H9 (cell line): ENCODE results near the gene EME1. TPM values are rescaled to one million over a fixed set of nuclear protein-coding genes. Genes with fewer than 3 reads are reported as not detected.

Experiments
- DNase-seq: peaks from one replicate; pipeline ENCODE4 v3.0.0-alpha.2; 2017
- H2AFZ ChIP-seq: one replicate; pipeline ENCODE4 v1.6.1; 2013; ENCODE audit warnings: mild to moderate bottlenecking, low read length, control low read depth, moderate library complexity
- H2AK5ac ChIP-seq: 2 replicates; pipeline ENCODE4 v1.6.1; 2013; ENCODE audit warnings: low read length, control low read depth, mixed read lengths; ENCODE audit not compliant: insufficient read length
- H2BK120ac ChIP-seq: one replicate; pipeline ENCODE4 v1.6.1; 2013; ENCODE audit warnings: low read depth, mild to moderate bottlenecking, low read length, control low read depth, inconsistent platforms; ENCODE audit not compliant: poor library complexity, severe bottlenecking
- H2BK12ac ChIP-seq: 2 replicates; pipeline ENCODE4 v1.6.1; 2013; ENCODE audit warnings: low read length, control low read depth, mixed read lengths, low read depth; ENCODE audit not compliant: insufficient read length
- H2BK15ac ChIP-seq: 2 replicates; pipeline ENCODE4 v1.6.1; 2013; ENCODE audit warnings: low read depth, low read length, control low read depth
- H2BK20ac ChIP-seq: one replicate; pipeline ENCODE4 v1.6.1; 2013; ENCODE audit warnings: low read depth, mild to moderate bottlenecking, low read length, control low read depth, inconsistent platforms; ENCODE audit not compliant: poor library complexity, severe bottlenecking
- H2BK5ac ChIP-seq: 2 replicates; pipeline ENCODE4 v1.6.1; 2013; ENCODE audit warnings: low read length, control low read depth, mixed read lengths; ENCODE audit not compliant: insufficient read length
- H3K14ac ChIP-seq: 2 replicates; pipeline ENCODE4 v1.6.1; 2013; ENCODE audit warnings: low read length, control low read depth; ENCODE audit not compliant: insufficient read depth
- H3K18ac ChIP-seq: 2 replicates; pipeline ENCODE4 v1.6.1; 2013; ENCODE audit warnings: low read depth, mild to moderate bottlenecking, mixed read lengths, low read length, control low read depth; ENCODE audit not compliant: insufficient read length
- H3K23ac ChIP-seq: 2 replicates; pipeline ENCODE4 v1.6.1; 2013; ENCODE audit warnings: low read length, control low read depth, mixed read lengths, low read depth; ENCODE audit not compliant: insufficient read length
- H3K23me2 ChIP-seq: 2 replicates; pipeline ENCODE4 v1.6.1; 2013; ENCODE audit warnings: low read depth, mild to moderate bottlenecking, mixed read lengths, low read length, control low read depth; ENCODE audit not compliant: insufficient read length, poor library complexity, severe bottlenecking
- H3K27ac ChIP-seq: 2 replicates; pipeline ENCODE4 v1.5.1; 2013; ENCODE audit warnings: low read length, control low read depth, mixed read lengths, low read depth; ENCODE audit not compliant: insufficient read length
- H3K27me3 ChIP-seq: 2 replicates; pipeline ENCODE4 v1.6.1; 2013; ENCODE audit warnings: low read length, control low read depth, inconsistent platforms; ENCODE audit not compliant: insufficient read depth
- H3K4ac ChIP-seq: 2 replicates; pipeline ENCODE4 v1.6.1; 2013; ENCODE audit warnings: low read depth, mild to moderate bottlenecking, control low read depth, inconsistent platforms, low read length, moderate library complexity
- H3K4me1 ChIP-seq: 2 replicates; pipeline ENCODE4 v1.6.1; 2013; ENCODE audit warnings: low read length, control low read depth, inconsistent platforms; ENCODE audit not compliant: insufficient read depth
- H3K4me2 ChIP-seq: 2 replicates; pipeline ENCODE4 v1.6.1; 2013; ENCODE audit warnings: low read length, control low read depth, mixed read lengths; ENCODE audit not compliant: insufficient read length, insufficient read depth
- H3K56ac ChIP-seq: 2 replicates; pipeline ENCODE4 v1.6.1; 2013; ENCODE audit warnings: low read depth, mild to moderate bottlenecking, mixed read lengths, low read length, control low read depth; ENCODE audit not compliant: insufficient read length
- H3K79me1 ChIP-seq: 2 replicates; pipeline ENCODE4 v1.6.1; 2013; ENCODE audit warnings: low read depth, mild to moderate bottlenecking, moderate library complexity, low read length, control low read depth, inconsistent platforms; ENCODE audit not compliant: insufficient read depth, poor library complexity, severe bottlenecking
- H3K79me2 ChIP-seq: 2 replicates; pipeline ENCODE4 v1.6.1; 2013; ENCODE audit warnings: low read length, control low read depth, inconsistent platforms; ENCODE audit not compliant: insufficient read depth
- H3K9ac ChIP-seq: 2 replicates; pipeline ENCODE4 v1.6.1; 2013; ENCODE audit warnings: low read length, control low read depth, mixed read lengths; ENCODE audit not compliant: insufficient read length; ENCODE audit errors: extremely low read depth
- H3K9me3 ChIP-seq: one replicate; pipeline ENCODE4 v1.6.1; 2013; ENCODE audit warnings: low read depth, low read length, inconsistent platforms; ENCODE audit not compliant: control insufficient read depth
- H3T11ph ChIP-seq: one replicate; pipeline ENCODE4 v1.6.1; 2013; ENCODE audit warnings: mild to moderate bottlenecking, low read length, control low read depth, inconsistent platforms
- H4K20me1 ChIP-seq: one replicate; pipeline ENCODE4 v1.6.1; 2013; ENCODE audit not compliant: control insufficient read depth, insufficient read length, insufficient read depth
- H4K5ac ChIP-seq: 2 replicates; pipeline ENCODE4 v1.6.1; 2013; ENCODE audit warnings: low read depth, mild to moderate bottlenecking, mixed read lengths, low read length, control low read depth; ENCODE audit not compliant: insufficient read length
- H4K8ac ChIP-seq: replicated peaks from 2 replicates; pipeline ENCODE4 v1.6.1; 2013; ENCODE audit warnings: low read length, control low read depth, mixed read lengths, low read depth; ENCODE audit not compliant: insufficient read length
- H4K91ac ChIP-seq: 2 replicates; pipeline ENCODE4 v1.6.1; 2013; ENCODE audit warnings: low read depth, mild to moderate bottlenecking, moderate library complexity, mixed read lengths, low read length, control low read depth; ENCODE audit not compliant: insufficient read length
- H3K27ac Mint-ChIP-seq, 3 experiments: 2 replicates in 2 of 3; 3 replicates in 1 of 3; pipeline ENCODE4 v1.8.0; 2020 to 2021; ENCODE audit warnings: mixed read lengths in 3 of 3, mild to moderate bottlenecking in 1 of 3, moderate library complexity in 1 of 3
- H3K27me3 Mint-ChIP-seq: 2 replicates; pipeline ENCODE4 v1.8.0; 2021; ENCODE audit warnings: low read depth, mild to moderate bottlenecking, moderate library complexity, mixed read lengths
- H3K36me3 Mint-ChIP-seq, 3 experiments: 2 replicates in 2 of 3; 3 replicates in 1 of 3; pipeline ENCODE4 v1.8.0; 2020 to 2021; ENCODE audit warnings: low read depth in 3 of 3, mixed read lengths in 3 of 3; ENCODE audit not compliant: insufficient read depth in 1 of 3
- H3K4me1 Mint-ChIP-seq, 2 experiments: 2 replicates each; pipeline ENCODE4 v1.8.0; 2020; ENCODE audit warnings: mixed read lengths in 2 of 2
- H3K4me3 Mint-ChIP-seq, 2 experiments: 2 replicates in 1 of 2; 3 replicates in 1 of 2; pipeline ENCODE4 v1.8.0; 2020 to 2021; ENCODE audit warnings: mild to moderate bottlenecking in 2 of 2, mixed read lengths in 2 of 2, moderate library complexity in 1 of 2
- H3K9me3 Mint-ChIP-seq, 2 experiments: 2 replicates in 1 of 2; 3 replicates in 1 of 2; pipeline ENCODE4 v1.8.0; 2020; ENCODE audit warnings: mild to moderate bottlenecking in 2 of 2, mixed read lengths in 2 of 2, moderate library complexity in 1 of 2
- CTCF ChIP-seq: fragments of 200-600 bp; sonication (generic); conservative IDR thresholded peaks from 3 replicates; pipeline ENCODE4 v1.8.0; 2021; ENCODE audit warnings: antibody characterized with exemption, mild to moderate bottlenecking
- WGBS: extraction: QIAGEN DNeasy Blood & Tissue Kit; methylation state at CpG from one replicate; pipeline ENCODE4 v1.1.7; 2013; ENCODE audit warnings: missing lambda C conversion rate, low lambda C conversion rate, mixed read lengths; ENCODE audit not compliant: insufficient read length; ENCODE audit errors: extremely low coverage; 5-methylcytosine and 5-hydroxymethylcytosine counted together
- total RNA-seq: library from RNA; stranded (reverse); gene quantifications from 2 replicates; pipeline ENCODE4 v1.2.1, GENCODE V29; 2021

EME1 gene
- total RNA-seq, 1 experiment from 2014 or later, result 15.1 TPM

- Mint-ChIP-seq H3K27me3 (peaks cover 15% of the 10 kb centered on the region), H3K4me3 (peak overlapping the region in 1 of 2 experiments; percentile 43; a peak in 2 of 5 replicates), H3K36me3 (peaks cover 9 to 14% (median 11%) of the 10 kb centered on the region in 3 experiments; a peak in 5 of 7 replicates), H3K4me1 (peaks cover 27 to 30% of the 10 kb centered on the region in 2 experiments), H3K9me3 (no peaks in the 10 kb centered on the region; a peak in 1 of 5 replicates), H3K27ac (peak overlapping the region in 1 of 3 experiments; percentile 10; a peak in 1 of 7 replicates)
- Histone ChIP-seq H2BK20ac (no peak overlapping the region), H2BK15ac (no peak overlapping the region), H2BK5ac (no peak overlapping the region), H3K4ac (no peak overlapping the region), H2BK12ac (no peak overlapping the region), H2AFZ (no peak overlapping the region), H3K14ac (no peak overlapping the region; the same call in 1 of the 2 replicates), H3K23me2 (peaks cover 9% of the 10 kb centered on the region), H2AK5ac (no peak overlapping the region), H4K8ac (no peak overlapping the region), H3K56ac (no peak overlapping the region), H3K27ac (no peak overlapping the region), H3K27me3 (no peaks in the 10 kb centered on the region; the same call in 1 of the 2 replicates), H3K18ac (no peak overlapping the region), H3K79me2 (no peaks in the 10 kb centered on the region), H4K91ac (no peak overlapping the region), H3K79me1 (no peaks in the 10 kb centered on the region), H3K4me1 (peaks cover 2% of the 10 kb centered on the region; the same call in 1 of the 2 replicates), H2BK120ac (no peak overlapping the region), H4K20me1 (no peaks in the 10 kb centered on the region), H3T11ph (no peak overlapping the region), H3K9ac (no peak overlapping the region), H4K5ac (no peak overlapping the region), H3K23ac (no peak overlapping the region), H3K4me2 (no peak overlapping the region), H3K9me3 (no peaks in the 10 kb centered on the region)
- WGBS, result no CpG with 5 or more reads among the region's 7 CpGs
- TF ChIP-seq CTCF, result no peak
- peak; percentile 23 for DNase-seq
Observed at GRCh38 chr17:50348522-50349242, 24.3 kb upstream of the EME1 start.
